ENCODE measurements around the gene SNURF.
"Not testable (repeated sequence)": the region's sequence is repeated elsewhere in the genome, so short reads cannot be mapped to it uniquely, and the experiment has no call there.

Gene SNURF

DNA sequence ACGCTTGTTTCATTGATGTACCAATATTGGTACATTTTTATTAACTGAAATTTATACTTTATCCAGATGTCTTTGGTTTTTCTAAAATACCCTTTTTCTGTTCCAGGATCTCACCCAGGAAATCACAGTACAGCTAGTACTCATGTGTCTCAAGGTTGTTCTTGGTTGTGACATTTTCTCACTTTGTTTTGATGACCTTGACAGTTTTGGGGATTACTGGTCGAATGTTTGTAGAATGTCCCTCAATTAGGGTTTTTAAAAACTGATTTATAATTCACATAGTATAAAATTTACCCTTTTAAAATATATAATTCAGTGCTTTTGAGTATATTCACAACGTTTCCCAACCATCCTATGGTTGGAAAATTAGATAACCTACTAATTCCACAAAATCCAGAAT lies 6.3 kb upstream of the SNURF start:
- no peaks in the 10 kb centered on the region for H3K27me3 Mint-ChIP-seq (ENCODE audit: low read depth)
- peaks cover 15% of the 10 kb centered on the region for H3K9me3 Mint-ChIP-seq
- no peak overlapping the region for H3K27ac Mint-ChIP-seq
- H3K4me3 Mint-ChIP-seq: no peak overlapping the region
- H3K36me3 Mint-ChIP-seq (ENCODE audit: low read depth): no peaks in the 10 kb centered on the region
- H3K4me1 Mint-ChIP-seq (ENCODE audit: low read depth): no peaks in the 10 kb centered on the region
- DNase-seq (ENCODE audit: low spot score): no peak

GRCh38 chr15:24955531-24955921 lies 739 bp downstream of the SNURF start:
- Mint-ChIP-seq H3K27me3 (ENCODE audit: low read depth) (no peaks in the 10 kb centered on the region), H3K9me3 (peaks cover 24% of the 10 kb centered on the region), H3K36me3 (ENCODE audit: low read depth) (peaks cover 25% of the 10 kb centered on the region), H3K4me3 (peak overlapping the region; percentile 90), H3K27ac (peak overlapping the region; percentile 95), H3K4me1 (ENCODE audit: low read depth) (peaks cover 8% of the 10 kb centered on the region)
- peak; percentile 5 for DNase-seq (ENCODE audit: low spot score)

- peak overlapping the region; percentile 90 for H3K4me3 Mint-ChIP-seq
- no peaks in the 10 kb centered on the region for H3K27me3 Mint-ChIP-seq (ENCODE audit: low read depth)
- H3K9me3 Mint-ChIP-seq: peaks cover 26% of the 10 kb centered on the region
- peaks cover 8% of the 10 kb centered on the region for H3K4me1 Mint-ChIP-seq (ENCODE audit: low read depth)
- H3K36me3 Mint-ChIP-seq (ENCODE audit: low read depth): peaks cover 28% of the 10 kb centered on the region
- peak; percentile 70 for DNase-seq (ENCODE audit: low spot score)
- peak overlapping the region; percentile 95 for H3K27ac Mint-ChIP-seq
These were observed 1.5 kb downstream of the SNURF start for GRCh38 chr15:24956111-24956838.

- H3K4me1 Mint-ChIP-seq (ENCODE audit: low read depth): peaks cover 8% of the 10 kb centered on the region
- no peak overlapping the region for H3K27ac Mint-ChIP-seq
- H3K9me3 Mint-ChIP-seq: peaks cover 28% of the 10 kb centered on the region
- peak overlapping the region; percentile 49 for H3K4me3 Mint-ChIP-seq
- no peaks in the 10 kb centered on the region for H3K27me3 Mint-ChIP-seq (ENCODE audit: low read depth)
- no peak for DNase-seq (ENCODE audit: low spot score)
- H3K36me3 Mint-ChIP-seq (ENCODE audit: low read depth): peaks cover 32% of the 10 kb centered on the region
These were observed 2.9 kb downstream of the SNURF start for GRCh38 chr15:24957691-24958090.

GRCh38 chr15:24961967-24962366 lies 7.2 kb downstream of the SNURF start:
- peaks cover 64% of the 10 kb centered on the region for H3K9me3 Mint-ChIP-seq
- peaks cover 67% of the 10 kb centered on the region for H3K36me3 Mint-ChIP-seq (ENCODE audit: low read depth)
- DNase-seq (ENCODE audit: low spot score): no peak
- H3K4me3 Mint-ChIP-seq: no peak overlapping the region
- peaks cover 5% of the 10 kb centered on the region for H3K4me1 Mint-ChIP-seq (ENCODE audit: low read depth)
- H3K27ac Mint-ChIP-seq: no peak overlapping the region
- no peaks in the 10 kb centered on the region for H3K27me3 Mint-ChIP-seq (ENCODE audit: low read depth)

DNA sequence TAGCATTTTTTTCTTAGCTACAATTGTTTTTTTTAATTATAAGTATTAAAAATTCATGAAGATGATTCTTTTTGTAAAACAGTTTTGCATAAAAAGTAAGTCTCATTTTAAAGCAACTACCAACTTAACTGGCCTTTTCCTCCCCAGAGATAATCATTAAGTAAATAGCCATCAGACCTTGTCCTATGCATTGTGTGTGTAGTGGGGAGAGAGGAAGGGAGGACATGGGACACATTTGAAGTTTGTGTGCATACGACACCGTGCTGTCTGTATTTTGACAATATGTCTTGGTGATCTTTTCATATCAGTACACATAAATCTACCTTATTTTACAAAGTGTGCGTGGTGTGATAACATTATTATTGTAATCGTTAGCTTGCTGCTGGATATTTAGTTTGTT lies 8.1 kb downstream of the SNURF start:
- Mint-ChIP-seq H3K4me1 (ENCODE audit: low read depth) (peaks cover 2% of the 10 kb centered on the region), H3K9me3 (peaks cover 66% of the 10 kb centered on the region), H3K36me3 (ENCODE audit: low read depth) (peaks cover 68% of the 10 kb centered on the region)

GRCh38 chr15:24966364-24967103 lies 11.7 kb downstream of the SNURF start:
- Mint-ChIP-seq H3K27ac (no peak overlapping the region), H3K27me3 (ENCODE audit: low read depth) (no peaks in the 10 kb centered on the region), H3K4me3 (no peak overlapping the region), H3K36me3 (ENCODE audit: low read depth) (peaks cover 68% of the 10 kb centered on the region), H3K4me1 (ENCODE audit: low read depth) (no peaks in the 10 kb centered on the region), H3K9me3 (peaks cover 56% of the 10 kb centered on the region)
- no peak for DNase-seq (ENCODE audit: low spot score)

More for the DNA sequence above, 8.1 kb downstream of the SNURF start:
- Mint-ChIP-seq H3K27ac (no peak overlapping the region), H3K4me3 (no peak overlapping the region), H3K27me3 (ENCODE audit: low read depth) (no peaks in the 10 kb centered on the region)
- DNase-seq (ENCODE audit: low spot score): no peak

DNA sequence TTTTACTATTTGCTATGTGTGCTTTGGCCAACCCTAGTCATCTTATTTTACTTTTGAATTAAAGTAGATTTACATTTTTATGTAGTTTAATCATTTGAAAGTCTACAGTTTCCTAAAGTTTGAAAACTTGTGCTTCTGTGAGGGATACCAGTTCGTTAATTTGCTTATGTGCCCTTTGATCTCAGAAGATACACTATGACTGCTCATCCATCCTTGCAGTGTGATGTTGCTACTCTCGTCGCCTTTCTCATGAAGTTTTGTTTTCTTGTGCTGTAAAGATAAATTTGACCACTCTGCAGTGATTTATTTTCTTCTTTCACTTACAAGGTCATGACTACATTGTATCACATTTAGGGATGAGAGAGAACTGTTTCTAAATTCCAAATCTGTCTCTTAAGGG lies 16.3 kb downstream of the SNURF start:
- Mint-ChIP-seq H3K27ac (no peak overlapping the region), H3K4me3 (no peak overlapping the region), H3K4me1 (ENCODE audit: low read depth) (no peaks in the 10 kb centered on the region), H3K36me3 (ENCODE audit: low read depth) (peaks cover 71% of the 10 kb centered on the region), H3K27me3 (ENCODE audit: low read depth) (no peaks in the 10 kb centered on the region), H3K9me3 (peaks cover 53% of the 10 kb centered on the region)
- no peak for DNase-seq (ENCODE audit: low spot score)

GRCh38 chr15:24971772-24972171 lies 17.0 kb downstream of the SNURF start:
- Mint-ChIP-seq H3K4me3 (no peak overlapping the region), H3K27me3 (ENCODE audit: low read depth) (no peaks in the 10 kb centered on the region), H3K27ac (no peak overlapping the region), H3K9me3 (peaks cover 53% of the 10 kb centered on the region), H3K4me1 (ENCODE audit: low read depth) (no peaks in the 10 kb centered on the region), H3K36me3 (ENCODE audit: low read depth) (peaks cover 71% of the 10 kb centered on the region)
- no peak for DNase-seq (ENCODE audit: low spot score)

DNA sequence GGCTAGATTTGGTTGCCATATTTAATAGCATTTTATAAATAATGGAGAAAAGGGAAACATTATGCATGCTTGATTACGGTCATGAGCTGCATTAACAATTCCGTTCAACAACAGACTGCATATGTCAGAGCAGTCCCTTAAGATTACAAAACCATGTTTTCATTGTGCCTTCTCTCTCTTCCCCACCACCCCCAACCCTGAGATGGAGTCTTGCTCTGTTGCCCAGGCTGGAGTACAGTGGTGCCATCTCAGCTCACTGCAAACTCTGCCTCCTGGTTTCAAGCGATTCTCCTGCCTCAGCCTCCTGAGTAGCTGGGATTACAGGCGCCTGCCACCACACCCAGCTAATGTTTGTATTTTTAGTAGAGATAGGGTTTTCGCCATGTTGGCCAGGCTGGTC lies 17.9 kb downstream of the SNURF start:
- DNase-seq (ENCODE audit: low spot score); H3K27ac Mint-ChIP-seq; H3K4me3 Mint-ChIP-seq; H3K27me3 Mint-ChIP-seq (ENCODE audit: low read depth); H3K4me1 Mint-ChIP-seq (ENCODE audit: low read depth): not testable (repeated sequence)
- peaks cover 51% of the 10 kb centered on the region for H3K9me3 Mint-ChIP-seq
- peaks cover 75% of the 10 kb centered on the region for H3K36me3 Mint-ChIP-seq (ENCODE audit: low read depth)

- Mint-ChIP-seq H3K4me3 (no peak overlapping the region), H3K36me3 (ENCODE audit: low read depth) (peaks cover 85% of the 10 kb centered on the region), H3K9me3 (peaks cover 57% of the 10 kb centered on the region), H3K4me1 (ENCODE audit: low read depth) (no peaks in the 10 kb centered on the region), H3K27me3 (ENCODE audit: low read depth) (no peaks in the 10 kb centered on the region), H3K27ac (no peak overlapping the region)
- DNase-seq (ENCODE audit: low spot score): no peak
These were observed 22.1 kb downstream of the SNURF start for GRCh38 chr15:24976932-24977331.

DNA sequence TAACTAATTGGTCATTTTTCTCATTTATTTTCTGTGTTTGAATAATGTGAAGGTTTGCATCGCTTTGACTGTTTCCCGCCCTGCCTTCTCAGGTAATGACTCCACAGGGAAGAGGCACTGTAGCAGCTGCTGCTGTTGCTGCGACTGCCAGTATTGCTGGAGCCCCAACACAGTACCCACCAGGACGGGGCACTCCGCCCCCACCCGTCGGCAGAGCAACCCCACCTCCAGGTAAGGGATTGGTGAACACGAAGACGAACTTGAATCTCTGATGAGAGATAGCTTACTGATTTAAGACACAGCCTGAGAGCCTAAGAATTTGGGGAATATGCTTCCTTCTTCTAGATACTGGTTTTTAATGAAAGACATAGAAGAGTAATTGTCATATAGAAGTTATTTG lies 22.9 kb downstream of the SNURF start:
- Mint-ChIP-seq H3K4me1 (ENCODE audit: low read depth) (no peaks in the 10 kb centered on the region), H3K4me3 (no peak overlapping the region), H3K36me3 (ENCODE audit: low read depth) (peaks cover 89% of the 10 kb centered on the region), H3K27me3 (ENCODE audit: low read depth) (no peaks in the 10 kb centered on the region), H3K9me3 (peaks cover 65% of the 10 kb centered on the region), H3K27ac (no peak overlapping the region)
- DNase-seq (ENCODE audit: low spot score): no peak

- Mint-ChIP-seq H3K4me3 (no peak overlapping the region), H3K27me3 (ENCODE audit: low read depth) (no peaks in the 10 kb centered on the region), H3K27ac (no peak overlapping the region), H3K9me3 (peaks cover 75% of the 10 kb centered on the region), H3K4me1 (ENCODE audit: low read depth) (no peaks in the 10 kb centered on the region), H3K36me3 (ENCODE audit: low read depth) (peaks cover 87% of the 10 kb centered on the region)
- no peak for DNase-seq (ENCODE audit: low spot score)
These were observed 30.4 kb downstream of the SNURF start for GRCh38 chr15:24985224-24985623.

- Mint-ChIP-seq H3K4me3 (no peak overlapping the region), H3K36me3 (ENCODE audit: low read depth) (peaks cover 87% of the 10 kb centered on the region), H3K9me3 (peaks cover 85% of the 10 kb centered on the region), H3K4me1 (ENCODE audit: low read depth) (no peaks in the 10 kb centered on the region), H3K27ac (no peak overlapping the region), H3K27me3 (ENCODE audit: low read depth) (no peaks in the 10 kb centered on the region)
- no peak for DNase-seq (ENCODE audit: low spot score)
These were observed 31.9 kb downstream of the SNURF start for GRCh38 chr15:24986653-24987052.

Data from T-helper 2 cell treated with Interferon-gamma antibody and Interleukin-4, amounts not matched to agents 5 μg/mL and 100 μg/mL, for 36 hours (primary cell).